Activated CD8-positive, alpha-beta T cell treated with anti-CD3 and anti-CD28 coated beads for 36 hours (primary cell): ENCODE results near the gene HOTAIR. TPM values are rescaled to one million over a fixed set of nuclear protein-coding genes. Genes with fewer than 3 reads are reported as not detected.

Experiments used
- ATAC-seq: fragments of 200-7000 bp; cut with Tn5 transposase; one replicate; pipeline ENCODE4 v1.10.0; 2021; ENCODE audit warnings: mild to moderate bottlenecking, moderate library complexity
- CTCF ChIA-PET: fragments of 350-600 bp; sonication (Branson Sonifier 250); formaldehyde crosslinking; loops from one replicate; lab custom pipeline; 2021; ENCODE audit warnings: antibody characterized with exemption; lab: Charles Lee
- POLR2A ChIA-PET: fragments of 350-600 bp; sonication (Branson Sonifier 250); formaldehyde crosslinking; loops from one replicate; lab custom pipeline; 2021; ENCODE audit warnings: antibody characterized with exemption; lab: Charles Lee
- DNase-seq: peaks from one replicate; pipeline ENCODE4 v3.0.0-alpha.2; 2020
- H3K27ac Mint-ChIP-seq: one replicate; pipeline ENCODE4 v1.8.0; 2021; ENCODE audit warnings: mild to moderate bottlenecking, mixed read lengths
- H3K27me3 Mint-ChIP-seq: one replicate; pipeline ENCODE4 v1.8.0; 2021; ENCODE audit warnings: mixed read lengths
- H3K36me3 Mint-ChIP-seq: one replicate; pipeline ENCODE4 v1.8.0; 2021; ENCODE audit warnings: low read depth, mixed read lengths
- H3K4me1 Mint-ChIP-seq: one replicate; pipeline ENCODE4 v1.8.0; 2021; ENCODE audit warnings: low read depth, mixed read lengths
- H3K4me3 Mint-ChIP-seq: one replicate; pipeline ENCODE4 v1.8.0; 2021; ENCODE audit warnings: mild to moderate bottlenecking, moderate library complexity, mixed read lengths
- H3K9me3 Mint-ChIP-seq: one replicate; pipeline ENCODE4 v1.8.0; 2021; ENCODE audit warnings: mixed read lengths
- intact Hi-C: fragments of 100-400 bp; cut with micrococcal nuclease; formaldehyde crosslinking; loops from one replicate; pipeline ENCODE4 v1.10.0; 2022
- total RNA-seq, 2 experiments: library from RNA; stranded (reverse); gene quantifications; one replicate each; pipeline ENCODE4 v1.2.3, GENCODE V29; 2021
- TF ChIP-seq, protein P1 (sequence below): fragments of 200-600 bp; IDR thresholded peaks from one replicate; pipeline ENCODE4 v1.8.0; 2022; ENCODE audit warnings: antibody characterized with exemption, mild to moderate bottlenecking

HOTAIR gene
- total RNA-seq, 2 experiments from 2014 or later: not detected

DNA sequence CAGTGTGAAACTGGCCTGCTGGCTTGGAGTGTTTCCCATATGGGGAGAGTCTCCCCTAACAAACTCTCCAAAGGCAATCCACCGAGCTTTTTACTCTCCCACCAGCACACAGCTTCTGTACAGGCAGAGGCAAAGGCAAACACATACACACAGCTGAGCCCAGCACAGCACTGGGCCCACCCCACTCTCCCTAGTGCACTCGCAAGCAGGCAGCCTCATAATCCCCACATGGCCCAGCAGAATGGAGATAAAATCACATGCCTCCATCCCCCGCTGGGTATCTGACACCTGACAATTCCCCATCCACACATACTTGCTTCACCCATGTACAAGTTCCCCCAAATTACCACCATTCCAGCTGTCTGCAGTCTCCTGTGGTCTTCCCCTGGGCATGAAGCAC lies 16.6 kb downstream of the HOTAIR start:
- POLR2A ChIA-PET: interaction anchor here (0.9 kb wide), 1 partner anchor 15 kb away, joined by 4 read pairs; the partner anchor contains the start of gene HOXC11

DNA sequence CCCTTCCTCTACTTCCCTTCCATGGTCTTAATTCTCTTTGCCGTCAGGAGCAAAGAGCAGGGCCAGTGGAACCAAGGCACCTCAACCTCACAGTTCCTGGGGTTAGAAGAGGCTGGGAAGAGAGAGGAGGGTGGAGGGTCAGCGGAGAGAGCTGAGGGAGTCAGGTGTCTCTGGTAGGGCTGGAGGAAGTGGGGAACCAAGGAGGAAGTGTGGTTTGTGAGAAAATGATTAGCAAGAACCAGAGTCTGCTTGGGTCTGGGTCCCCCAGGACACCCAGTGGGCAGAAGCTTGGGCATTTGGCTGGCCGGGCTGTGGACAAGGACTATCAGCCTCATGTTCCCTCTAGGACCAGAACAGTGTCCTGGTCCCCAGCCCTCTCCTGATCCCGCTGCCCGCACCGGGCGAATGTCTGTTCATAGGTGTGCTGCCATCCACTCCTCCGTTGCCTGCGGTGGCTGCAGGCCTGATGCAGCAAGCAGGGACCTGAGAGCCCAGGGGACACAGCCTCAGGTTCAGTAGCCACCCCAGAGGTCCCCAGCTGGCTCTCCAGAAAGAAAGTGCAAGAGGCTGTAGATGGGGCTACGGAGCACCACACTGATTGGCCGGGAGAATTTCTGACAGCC lies 17.7 kb downstream of the HOTAIR start:
- no peak for ATAC-seq
- ChIA-PET CTCF (interaction anchor here (0.9 to 1.3 kb wide), 2 partner anchors 33 to 244 kb away, joined by 3 to 4 read pairs; no protein-coding TSS in a partner anchor), POLR2A (no interaction called here)
- DNase-seq: no peak
- no peak overlapping the region for H3K4me3 Mint-ChIP-seq
- intact Hi-C loops: loop anchor here (5.0 kb wide), 1 partner anchor 35 kb away; no protein-coding TSS in a partner anchor
- H3K27me3 Mint-ChIP-seq: peaks cover 86% of the 10 kb centered on the region
- no peaks in the 10 kb centered on the region for H3K9me3 Mint-ChIP-seq
- no peaks in the 10 kb centered on the region for H3K36me3 Mint-ChIP-seq
- H3K27ac Mint-ChIP-seq: no peak overlapping the region
- TF ChIP-seq, protein P1, sequence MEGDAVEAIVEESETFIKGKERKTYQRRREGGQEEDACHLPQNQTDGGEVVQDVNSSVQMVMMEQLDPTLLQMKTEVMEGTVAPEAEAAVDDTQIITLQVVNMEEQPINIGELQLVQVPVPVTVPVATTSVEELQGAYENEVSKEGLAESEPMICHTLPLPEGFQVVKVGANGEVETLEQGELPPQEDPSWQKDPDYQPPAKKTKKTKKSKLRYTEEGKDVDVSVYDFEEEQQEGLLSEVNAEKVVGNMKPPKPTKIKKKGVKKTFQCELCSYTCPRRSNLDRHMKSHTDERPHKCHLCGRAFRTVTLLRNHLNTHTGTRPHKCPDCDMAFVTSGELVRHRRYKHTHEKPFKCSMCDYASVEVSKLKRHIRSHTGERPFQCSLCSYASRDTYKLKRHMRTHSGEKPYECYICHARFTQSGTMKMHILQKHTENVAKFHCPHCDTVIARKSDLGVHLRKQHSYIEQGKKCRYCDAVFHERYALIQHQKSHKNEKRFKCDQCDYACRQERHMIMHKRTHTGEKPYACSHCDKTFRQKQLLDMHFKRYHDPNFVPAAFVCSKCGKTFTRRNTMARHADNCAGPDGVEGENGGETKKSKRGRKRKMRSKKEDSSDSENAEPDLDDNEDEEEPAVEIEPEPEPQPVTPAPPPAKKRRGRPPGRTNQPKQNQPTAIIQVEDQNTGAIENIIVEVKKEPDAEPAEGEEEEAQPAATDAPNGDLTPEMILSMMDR: no peak
- H3K4me1 Mint-ChIP-seq: peaks cover 17% of the 10 kb centered on the region

More for the DNA sequence above, 16.6 kb downstream of the HOTAIR start:
- Mint-ChIP-seq H3K27ac (no peak overlapping the region), H3K9me3 (no peaks in the 10 kb centered on the region), H3K4me3 (no peak overlapping the region), H3K27me3 (peaks cover 85% of the 10 kb centered on the region), H3K36me3 (no peaks in the 10 kb centered on the region), H3K4me1 (peaks cover 17% of the 10 kb centered on the region)
- no peak for DNase-seq
- CTCF ChIA-PET: interaction anchor here (1.2 to 2.1 kb wide), 3 partner anchors 12 to 47 kb away, joined by 3 to 10 read pairs (median 6); partner anchors contain the start of gene HOXC10
- intact Hi-C loops: loop anchor here (5.0 kb wide), 1 partner anchor 34 kb away; no protein-coding TSS in a partner anchor
- ATAC-seq: no peak
- TF ChIP-seq, protein P1: no peak

DNA sequence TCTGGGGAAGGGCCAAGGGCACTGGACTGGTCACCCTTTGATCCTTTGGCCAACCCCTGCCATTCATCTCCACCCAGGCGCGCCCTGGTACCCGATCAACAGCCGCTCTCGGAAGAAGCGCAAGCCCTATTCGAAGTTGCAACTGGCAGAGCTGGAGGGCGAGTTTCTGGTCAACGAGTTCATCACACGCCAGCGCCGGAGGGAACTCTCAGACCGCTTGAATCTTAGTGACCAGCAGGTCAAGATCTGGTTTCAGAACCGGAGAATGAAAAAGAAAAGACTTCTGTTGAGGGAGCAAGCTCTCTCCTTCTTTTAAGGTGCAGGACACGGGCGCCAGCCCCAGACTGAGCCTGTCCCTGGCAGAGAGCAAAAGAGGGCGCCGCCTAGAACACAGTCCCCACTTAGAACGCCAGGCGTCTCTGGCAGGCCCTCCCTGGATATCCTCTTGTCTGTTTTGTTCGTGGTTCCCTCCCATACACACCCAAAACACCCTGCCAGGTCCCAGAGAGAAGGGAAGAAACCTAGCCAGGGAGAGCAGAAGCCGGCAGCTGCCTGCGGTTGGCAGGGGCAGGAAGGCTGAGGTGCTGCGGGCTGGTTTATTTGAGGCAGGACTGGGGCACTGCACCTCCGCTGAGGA lies 18.4 kb downstream of the HOTAIR start:
- DNase-seq (no peak), ATAC-seq (peak; percentile 34)
- no peak overlapping the region for H3K4me3 Mint-ChIP-seq
- no peaks in the 10 kb centered on the region for H3K36me3 Mint-ChIP-seq
- H3K27ac Mint-ChIP-seq: no peak overlapping the region
- no peaks in the 10 kb centered on the region for H3K9me3 Mint-ChIP-seq
- ChIA-PET POLR2A (no interaction called here), CTCF (interaction anchor here (0.9 to 1.3 kb wide), 2 partner anchors 32 to 245 kb away, joined by 3 to 4 read pairs; no protein-coding TSS in a partner anchor)
- peaks cover 21% of the 10 kb centered on the region for H3K4me1 Mint-ChIP-seq
- TF ChIP-seq, protein P1: no peak
- peaks cover 87% of the 10 kb centered on the region for H3K27me3 Mint-ChIP-seq
- intact Hi-C loops: loop anchor here (5.0 kb wide), 1 partner anchor 36 kb away; no protein-coding TSS in a partner anchor

DNA sequence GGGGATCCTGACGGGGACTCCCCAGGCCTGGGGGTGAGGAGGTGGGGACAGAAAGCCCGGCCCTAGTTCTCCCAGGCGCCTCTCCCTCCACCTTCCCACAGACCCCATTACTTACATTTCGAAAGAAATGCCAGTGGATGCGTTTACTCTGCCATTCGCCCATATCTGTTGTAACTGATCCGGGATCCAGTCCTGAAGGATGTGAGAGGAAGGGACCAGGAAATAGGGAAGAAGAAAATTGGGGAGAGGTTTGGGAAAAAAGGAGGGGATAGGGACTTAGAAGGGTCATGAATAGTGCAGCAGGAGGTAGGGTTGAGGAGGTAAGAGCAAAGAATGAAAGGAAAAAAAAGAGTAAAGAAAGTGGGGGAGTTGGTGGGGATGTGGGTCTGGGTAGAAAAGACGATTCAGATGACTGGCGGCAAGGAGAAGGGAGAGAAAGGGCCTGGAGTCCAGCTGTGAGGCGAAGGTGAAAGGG lies 18.9 kb downstream of the HOTAIR start:
- intact Hi-C loops: loop anchor here (5.0 kb wide), 1 partner anchor 36 kb away; no protein-coding TSS in a partner anchor
- Mint-ChIP-seq H3K4me3 (no peak overlapping the region), H3K27me3 (peaks cover 91% of the 10 kb centered on the region), H3K27ac (no peak overlapping the region), H3K36me3 (no peaks in the 10 kb centered on the region), H3K4me1 (peaks cover 21% of the 10 kb centered on the region), H3K9me3 (no peaks in the 10 kb centered on the region)
- POLR2A ChIA-PET: interaction anchor here (0.5 kb wide), 1 partner anchor 44 kb away, joined by 3 read pairs; no protein-coding TSS in a partner anchor
- TF ChIP-seq, protein P1: no peak
- ATAC-seq (no peak), DNase-seq (no peak)
- CTCF ChIA-PET: interaction anchor here (1.0 kb wide), 1 partner anchor 9 kb away, joined by 3 read pairs; no protein-coding TSS in a partner anchor
